Measurements from ENCODE around the gene TMPRSS4. TPM values are rescaled to one million over a fixed set of nuclear protein-coding genes. Genes with fewer than 3 reads are reported as not detected.
A peak's percentile ranks its signal among the peaks of the same experiment; 100 is the strongest.

Gene TMPRSS4
- total RNA-seq, 2 donors from 2014 or later, result 0.19 TPM; not detected in 1

DNA sequence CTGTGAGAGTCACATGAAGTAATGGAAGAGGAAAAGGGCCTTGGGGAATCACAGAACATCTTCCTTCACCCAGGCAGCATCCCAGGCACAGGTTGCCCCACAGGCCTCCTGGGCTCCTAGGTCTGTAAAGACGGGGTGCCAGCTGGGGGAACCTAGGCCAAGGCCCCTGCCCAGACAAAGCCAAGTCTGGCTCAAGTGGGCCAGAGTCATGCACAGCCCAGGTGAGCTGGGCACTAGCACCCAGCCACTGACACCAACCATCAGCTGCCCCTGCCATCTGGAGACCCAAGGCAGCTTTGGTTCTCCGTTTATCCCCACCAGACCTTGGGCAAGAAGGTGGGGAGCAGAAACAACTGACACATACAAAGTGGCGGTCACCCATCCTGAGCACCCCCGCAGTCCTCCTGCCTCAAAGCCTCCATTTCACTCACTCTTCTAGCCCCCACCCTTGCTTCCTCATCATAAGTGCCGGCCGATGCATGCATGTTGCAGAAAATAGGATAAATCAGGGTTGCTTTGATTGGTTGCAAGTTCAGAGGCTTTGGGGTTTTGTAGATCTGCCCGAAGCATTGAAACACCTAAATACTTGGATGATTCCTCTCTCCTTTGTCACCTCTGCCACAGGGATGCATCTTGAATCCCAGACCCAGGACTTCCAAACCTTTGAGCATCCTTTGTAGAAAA lies 26.5 kb upstream of the TMPRSS4 start:
- Mint-ChIP-seq H3K27ac (peak overlapping the region in 1 of 2 donors; percentile 62), H3K4me3 (no peak overlapping the region), H3K36me3 (no peaks in the 10 kb centered on the region), H3K4me1 (ENCODE audit: low read depth in 2 of 2) (peaks cover 43 to 58% of the 10 kb centered on the region in 2 donors), H3K9me3 (no peaks in the 10 kb centered on the region), H3K27me3 (no peaks in the 10 kb centered on the region)
- no peak for ATAC-seq
- DNase-seq (ENCODE audit: low spot score), result no peak

DNA sequence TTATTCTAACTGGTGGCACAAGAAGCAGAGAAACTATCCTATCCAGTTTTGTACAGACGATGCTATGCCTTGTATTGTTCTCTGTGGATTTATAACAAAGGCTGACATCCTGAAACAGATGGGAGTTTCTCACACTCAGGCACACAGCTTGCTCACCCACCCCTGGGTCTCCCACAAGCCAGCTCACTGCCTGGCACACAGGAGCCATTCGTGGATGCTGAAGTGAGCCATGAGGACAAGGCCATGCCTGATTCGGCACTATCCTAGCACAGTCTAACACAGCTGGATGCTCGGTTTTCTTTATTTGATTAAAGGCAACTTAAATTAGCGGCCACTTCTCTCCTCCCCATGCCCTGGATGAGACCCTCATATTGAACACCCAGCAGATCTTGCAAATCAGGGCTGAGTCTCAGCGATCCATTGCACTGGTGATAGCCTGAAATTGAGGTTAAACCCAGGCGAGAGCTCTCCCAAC lies 25.7 kb upstream of the TMPRSS4 start:
- no peak overlapping the region for H3K4me3 Mint-ChIP-seq
- H3K4me1 Mint-ChIP-seq (ENCODE audit: low read depth in 2 of 2), result peaks cover 36 to 50% of the 10 kb centered on the region in 2 donors
- H3K27ac Mint-ChIP-seq, result peak overlapping the region in 1 of 2 donors; percentile 62
- no peaks in the 10 kb centered on the region for H3K36me3 Mint-ChIP-seq
- H3K27me3 Mint-ChIP-seq, result peaks cover 0 to 2% of the 10 kb centered on the region in 2 donors
- ATAC-seq (no peak), DNase-seq (ENCODE audit: low spot score) (no peak)
- H3K9me3 Mint-ChIP-seq, result no peaks in the 10 kb centered on the region

DNA sequence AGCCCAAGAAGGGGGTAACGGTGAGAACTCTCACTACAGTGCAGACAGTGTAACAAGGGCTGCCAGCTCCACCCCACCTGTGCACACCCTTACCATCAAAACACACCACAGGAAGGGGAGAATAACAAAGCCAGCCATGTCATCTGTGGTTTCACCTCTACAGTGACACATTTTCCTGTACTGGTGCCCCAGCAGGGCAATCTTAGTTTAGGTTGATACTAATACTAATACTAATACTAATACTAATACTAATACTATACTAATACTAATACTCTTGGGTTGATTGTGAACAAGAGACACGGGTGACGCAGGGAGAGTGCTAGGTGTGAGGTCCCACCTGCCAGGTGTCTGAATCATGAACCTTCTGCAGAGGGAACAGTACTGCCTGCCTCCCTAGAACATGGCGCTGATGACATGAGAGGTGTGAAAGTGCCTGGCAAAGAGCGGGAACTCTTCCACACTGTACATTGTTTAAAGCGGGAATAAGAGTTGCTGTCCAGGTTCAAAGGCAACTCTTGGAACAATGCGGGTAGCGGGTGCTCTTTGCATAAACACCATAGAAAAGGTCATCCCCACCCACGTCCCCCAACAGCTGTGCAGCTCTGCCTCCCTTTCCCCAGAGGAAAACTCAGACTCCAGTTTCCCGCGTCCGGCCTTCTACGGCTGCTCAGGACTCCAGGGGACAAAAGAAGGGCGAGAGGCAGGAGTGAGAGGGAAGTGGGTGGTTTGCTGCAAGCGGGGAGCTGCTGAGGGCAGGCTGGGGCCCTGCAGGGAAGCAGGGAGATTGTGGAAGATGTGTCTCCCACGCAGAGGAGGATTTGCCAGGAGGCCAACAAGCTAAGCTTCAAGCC lies 25.0 kb upstream of the TMPRSS4 start:
- peaks cover 5 to 7% of the 10 kb centered on the region in 2 donors for H3K27me3 Mint-ChIP-seq
- H3K36me3 Mint-ChIP-seq, result no peaks in the 10 kb centered on the region
- DNase-seq (ENCODE audit: low spot score), result no peak
- peak; percentile 54 to 56 for ATAC-seq
- no peaks in the 10 kb centered on the region for H3K9me3 Mint-ChIP-seq
- no peak overlapping the region for H3K4me3 Mint-ChIP-seq
- peaks cover 33 to 44% of the 10 kb centered on the region in 2 donors for H3K4me1 Mint-ChIP-seq (ENCODE audit: low read depth in 2 of 2)
- peak overlapping the region in 1 of 2 donors; percentile 62 for H3K27ac Mint-ChIP-seq

DNA sequence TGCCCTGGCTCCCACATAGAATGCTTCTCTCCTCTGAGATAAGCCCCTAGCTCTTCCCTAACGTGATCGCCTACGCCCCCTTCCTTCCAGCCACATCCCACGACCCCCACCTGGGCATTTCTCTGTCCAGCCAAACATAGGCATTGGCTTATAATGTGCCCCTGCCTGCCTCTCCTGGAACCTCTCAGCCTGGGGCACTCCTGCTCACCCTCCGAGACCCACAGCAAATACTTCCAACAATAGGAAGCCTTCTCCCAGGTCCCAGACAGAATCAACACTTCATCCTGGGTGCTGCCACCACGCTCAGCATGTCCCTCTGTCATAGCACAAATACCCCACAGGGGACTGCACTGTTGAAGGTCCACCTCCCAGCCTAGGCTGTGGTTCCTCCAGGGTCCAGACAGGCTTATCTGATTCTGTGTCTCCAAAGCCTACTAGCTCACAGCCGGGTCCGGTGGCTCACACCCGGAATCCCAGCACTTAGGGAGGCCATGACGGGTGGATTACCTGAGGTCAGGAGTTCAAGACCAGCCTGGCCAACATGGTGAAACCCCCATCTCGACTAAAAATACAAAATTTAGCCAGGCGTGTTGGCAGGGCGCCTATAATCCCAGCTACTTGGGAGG lies 24.2 kb upstream of the TMPRSS4 start:
- H3K27ac Mint-ChIP-seq, result peak overlapping the region; percentile 56 to 59
- H3K4me3 Mint-ChIP-seq, result no peak overlapping the region
- H3K36me3 Mint-ChIP-seq, result no peaks in the 10 kb centered on the region
- H3K4me1 Mint-ChIP-seq (ENCODE audit: low read depth in 2 of 2), result peaks cover 36 to 38% of the 10 kb centered on the region in 2 donors
- no peaks in the 10 kb centered on the region for H3K9me3 Mint-ChIP-seq
- ATAC-seq (no peak), DNase-seq (ENCODE audit: low spot score) (no peak)
- H3K27me3 Mint-ChIP-seq, result peaks cover 14 to 15% of the 10 kb centered on the region in 2 donors

DNA sequence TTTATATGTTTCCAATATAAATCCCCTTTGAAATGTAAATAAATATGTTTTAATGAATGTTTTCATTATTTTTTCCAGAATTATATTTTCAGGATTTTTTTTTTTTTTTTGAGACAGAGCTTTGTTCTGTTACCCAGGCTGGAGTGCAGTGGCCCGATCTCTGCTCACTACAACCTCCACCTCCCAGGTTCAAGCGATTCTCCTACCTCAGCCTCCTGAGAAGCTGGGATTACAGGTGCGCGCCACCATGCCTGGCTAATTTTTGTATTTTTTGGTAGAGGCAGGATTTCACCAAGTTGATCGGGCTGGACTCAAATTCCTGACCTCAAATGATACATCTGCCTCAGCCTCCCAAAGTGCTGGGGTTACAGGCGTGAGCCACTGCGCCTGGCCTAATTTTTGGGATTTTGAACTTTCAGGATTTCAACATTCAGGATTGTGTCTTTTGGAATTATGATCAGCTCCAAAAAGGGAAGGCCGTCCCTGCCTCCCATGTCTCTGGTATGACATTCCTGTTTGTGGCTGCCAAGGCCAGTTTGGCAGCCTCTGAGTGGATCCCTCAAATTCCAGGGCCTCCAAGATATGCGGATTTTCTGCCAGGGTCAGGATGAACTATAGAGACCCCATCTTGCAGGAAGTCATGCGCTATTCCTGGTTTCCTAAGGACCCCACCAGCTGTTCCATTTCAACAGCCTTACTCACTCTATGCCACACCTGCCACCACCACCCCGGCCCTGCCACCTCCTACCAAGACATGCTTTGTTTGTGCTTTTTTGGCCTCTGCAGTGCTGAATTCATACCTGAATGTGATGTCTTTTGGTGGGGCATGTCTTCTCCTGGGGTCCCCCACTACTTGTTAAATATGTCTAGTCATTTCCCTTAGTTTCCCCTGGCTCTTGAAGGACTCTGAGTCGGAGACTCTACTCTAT lies 21.9 kb upstream of the TMPRSS4 start:
- no peaks in the 10 kb centered on the region for H3K9me3 Mint-ChIP-seq
- no peak overlapping the region for H3K27ac Mint-ChIP-seq

DNA sequence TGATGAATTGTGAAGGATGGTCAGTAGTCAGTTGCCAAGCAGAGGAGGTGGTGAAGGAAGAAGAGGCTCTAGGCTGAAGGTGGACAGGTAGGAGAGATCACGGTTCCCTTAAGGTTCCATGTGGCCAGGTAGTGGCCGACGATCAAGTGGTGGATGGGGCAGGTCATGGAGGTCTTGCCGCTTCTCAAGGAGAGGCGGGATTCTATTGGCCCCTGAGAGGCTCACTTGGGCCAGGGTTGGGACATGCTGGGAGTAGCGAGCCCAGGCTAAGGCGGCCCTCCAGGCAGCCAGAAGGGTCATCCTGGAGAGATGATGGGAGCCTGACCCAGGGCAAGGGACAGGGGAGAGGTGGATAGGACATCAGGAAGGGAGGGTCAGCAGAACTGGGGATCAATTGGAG lies 20.9 kb upstream of the TMPRSS4 start:
- H3K4me1 Mint-ChIP-seq (ENCODE audit: low read depth in 2 of 2), result peaks cover 21 to 33% of the 10 kb centered on the region in 2 donors
- no peak overlapping the region for H3K4me3 Mint-ChIP-seq
- no peak overlapping the region for H3K27ac Mint-ChIP-seq
- ATAC-seq (no peak), DNase-seq (ENCODE audit: low spot score) (no peak)
- peaks cover 15% of the 10 kb centered on the region in 2 donors for H3K27me3 Mint-ChIP-seq
- H3K9me3 Mint-ChIP-seq, result no peaks in the 10 kb centered on the region
- no peaks in the 10 kb centered on the region for H3K36me3 Mint-ChIP-seq

More for the DNA sequence above, 21.9 kb upstream of the TMPRSS4 start:
- peaks cover 15% of the 10 kb centered on the region in 2 donors for H3K27me3 Mint-ChIP-seq
- H3K4me3 Mint-ChIP-seq, result no peak overlapping the region
- no peaks in the 10 kb centered on the region for H3K36me3 Mint-ChIP-seq
- ATAC-seq (no peak), DNase-seq (ENCODE audit: low spot score) (no peak)
- peaks cover 27 to 39% of the 10 kb centered on the region in 2 donors for H3K4me1 Mint-ChIP-seq (ENCODE audit: low read depth in 2 of 2)

DNA sequence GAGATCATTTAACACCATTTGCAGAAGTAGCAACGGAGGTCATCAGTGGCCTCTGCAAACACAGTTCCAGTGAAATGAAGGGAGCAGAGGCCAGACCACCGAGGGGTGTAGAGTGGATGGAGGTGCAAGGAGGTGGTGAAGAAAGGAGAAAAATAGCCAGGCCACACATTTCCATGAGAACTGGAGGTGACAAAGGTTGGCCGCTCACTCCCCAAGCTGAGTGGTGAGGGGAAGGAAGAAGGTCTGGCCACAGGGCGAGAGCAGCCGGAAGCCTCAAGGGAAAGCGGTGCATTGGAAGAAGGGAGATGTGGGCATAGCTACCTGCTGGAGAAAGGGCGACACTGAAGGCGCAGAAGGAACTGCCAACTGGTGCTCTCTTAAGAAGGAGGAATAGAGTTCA lies 20.1 kb upstream of the TMPRSS4 start:
- no peak for DNase-seq (ENCODE audit: low spot score)
- no peaks in the 10 kb centered on the region for H3K36me3 Mint-ChIP-seq

DNA sequence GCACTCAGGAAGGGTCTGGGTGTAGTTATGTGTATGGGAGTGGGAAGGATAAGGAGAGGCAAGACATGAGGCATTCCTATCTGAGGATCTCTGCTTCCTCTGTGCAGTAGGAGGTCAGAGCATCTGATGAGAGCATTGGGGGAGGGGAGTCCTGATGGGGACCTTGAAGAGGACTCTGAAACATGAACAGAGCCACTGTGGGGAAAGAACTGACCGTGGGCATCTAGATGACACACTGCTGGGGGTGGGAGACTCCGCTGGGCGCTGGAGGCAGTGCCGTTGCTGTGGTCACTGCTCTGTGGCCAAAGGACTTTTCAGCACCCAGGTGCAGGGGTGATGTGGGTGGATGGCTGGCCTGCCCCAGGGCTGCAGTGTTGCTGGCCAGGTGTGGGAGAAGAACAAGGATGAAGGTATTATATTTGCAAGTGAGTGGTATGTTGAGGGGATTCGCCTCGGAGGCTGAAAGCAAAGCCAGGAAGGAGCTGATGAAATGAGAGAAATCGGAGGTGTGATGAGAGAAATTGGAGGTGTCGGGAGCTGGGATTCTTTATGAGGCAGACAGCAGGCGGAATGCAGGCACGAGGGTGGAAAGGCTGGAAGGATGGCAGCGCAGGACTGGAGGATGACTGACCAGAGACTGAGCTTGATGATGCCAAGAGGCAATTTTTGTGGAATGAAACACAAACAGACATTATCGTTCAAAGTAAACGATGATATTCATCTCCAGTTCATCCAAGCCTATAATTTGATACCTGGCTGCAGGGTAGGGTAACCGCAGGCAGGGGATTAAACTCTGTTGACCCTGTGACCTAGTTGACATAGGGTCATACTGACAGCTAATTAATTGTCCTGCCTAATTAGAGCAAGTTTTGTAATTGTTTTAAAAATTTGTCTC lies 19.4 kb upstream of the TMPRSS4 start:
- Mint-ChIP-seq H3K4me3 (no peak overlapping the region), H3K36me3 (no peaks in the 10 kb centered on the region), H3K4me1 (ENCODE audit: low read depth in 2 of 2) (peaks cover 7 to 21% of the 10 kb centered on the region in 2 donors), H3K27me3 (peaks cover 15% of the 10 kb centered on the region in 2 donors), H3K9me3 (no peaks in the 10 kb centered on the region), H3K27ac (peak overlapping the region in 1 of 2 donors; percentile 44)
- no peak for DNase-seq (ENCODE audit: low spot score)
- ATAC-seq, result no peak

More for the DNA sequence above, 20.1 kb upstream of the TMPRSS4 start:
- peaks cover 12 to 25% of the 10 kb centered on the region in 2 donors for H3K4me1 Mint-ChIP-seq (ENCODE audit: low read depth in 2 of 2)
- H3K4me3 Mint-ChIP-seq, result no peak overlapping the region
- H3K9me3 Mint-ChIP-seq, result no peaks in the 10 kb centered on the region
- H3K27ac Mint-ChIP-seq, result peak overlapping the region in 1 of 2 donors; percentile 44
- peaks cover 15% of the 10 kb centered on the region in 2 donors for H3K27me3 Mint-ChIP-seq
- no peak for ATAC-seq

DNA sequence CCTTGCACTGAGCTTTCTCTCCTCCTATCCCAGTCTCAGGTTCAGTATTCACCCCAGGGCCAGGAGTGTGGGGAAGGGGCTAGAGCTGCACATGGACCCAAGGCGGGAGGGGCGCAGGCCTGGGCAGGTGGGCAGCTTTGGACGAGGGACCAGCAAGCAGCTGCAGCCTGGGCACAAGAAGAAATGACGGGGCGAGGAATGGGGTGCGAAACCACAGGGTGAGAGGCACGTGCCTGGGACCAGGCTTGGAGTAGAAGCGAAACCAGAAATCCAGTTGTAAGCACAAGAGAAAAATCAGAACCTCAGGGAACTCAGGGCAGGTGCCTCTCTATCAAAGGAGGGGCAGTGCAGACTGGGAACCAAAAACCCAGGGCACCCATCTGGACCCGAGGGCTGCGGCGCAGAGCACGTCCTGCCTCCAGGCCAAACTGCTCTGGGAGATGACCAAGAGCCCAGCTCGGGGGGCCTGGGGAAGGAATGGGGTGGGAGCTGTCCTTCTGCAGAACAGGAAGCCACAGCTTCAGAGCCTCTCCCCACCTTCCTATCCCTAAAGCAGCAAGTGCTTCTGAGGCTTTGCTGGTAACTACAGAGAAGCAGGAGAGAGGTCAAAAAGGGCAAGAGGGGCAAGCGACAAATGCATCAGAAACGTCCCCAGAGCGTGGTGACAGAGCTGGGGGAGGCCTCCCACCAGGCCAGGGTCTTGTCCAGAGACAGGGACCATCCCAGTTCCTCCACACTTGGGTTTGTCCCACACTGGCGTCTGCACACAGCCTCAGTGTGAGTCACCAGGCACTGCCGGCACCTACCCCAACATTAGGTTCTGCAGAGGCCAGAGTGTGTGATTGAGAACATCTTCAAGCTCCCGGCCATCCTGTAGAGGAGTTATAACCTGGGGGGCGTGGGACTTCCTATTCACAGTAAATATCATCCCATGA lies 18.3 kb upstream of the TMPRSS4 start:
- DNase-seq (ENCODE audit: low spot score), result no peak
- H3K27ac Mint-ChIP-seq, result no peak overlapping the region
- ATAC-seq, result peak in 1 of 2 donors; percentile 12

DNA sequence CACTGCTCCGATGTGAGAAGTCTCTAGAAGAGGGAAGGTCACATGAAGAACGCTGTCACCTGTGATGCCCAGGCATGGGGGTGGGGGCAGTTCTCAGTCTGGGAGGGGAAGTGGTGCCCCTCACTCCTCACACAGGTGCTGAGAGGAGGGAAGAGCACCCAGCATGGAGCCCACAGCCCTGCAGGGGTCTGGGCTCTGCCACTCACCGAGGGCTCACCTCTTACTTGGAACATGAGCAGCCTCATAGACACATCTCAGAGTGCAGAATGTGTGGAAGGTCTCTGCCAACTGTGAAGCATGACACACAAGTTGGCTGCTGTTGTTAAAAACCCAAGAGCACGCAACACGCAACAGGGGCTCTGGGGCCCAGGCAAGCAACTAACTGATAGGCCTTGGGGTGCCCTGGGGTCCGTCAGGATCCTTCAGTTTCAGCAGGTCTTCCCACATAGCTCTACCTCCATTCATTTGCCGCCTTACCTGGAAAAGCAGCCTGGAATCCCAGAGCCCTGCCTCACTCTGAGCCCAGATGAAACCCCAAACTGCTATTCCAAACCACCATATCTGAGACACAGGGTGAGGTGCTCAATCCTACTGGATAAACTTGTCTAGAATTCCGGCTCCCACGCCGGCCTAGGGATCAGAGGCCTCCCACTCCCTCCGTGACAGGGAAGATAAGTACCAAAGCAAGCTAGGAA lies 17.5 kb upstream of the TMPRSS4 start:
- Mint-ChIP-seq H3K36me3 (no peaks in the 10 kb centered on the region), H3K4me3 (no peak overlapping the region), H3K27ac (no peak overlapping the region), H3K9me3 (no peaks in the 10 kb centered on the region), H3K27me3 (peaks cover 15% of the 10 kb centered on the region in 2 donors), H3K4me1 (ENCODE audit: low read depth in 2 of 2) (peaks cover 0 to 20% of the 10 kb centered on the region in 2 donors)
- peak in 1 of 2 donors; percentile 29 for ATAC-seq
- no peak for DNase-seq (ENCODE audit: low spot score)

More for the DNA sequence above, 18.3 kb upstream of the TMPRSS4 start:
- H3K27me3 Mint-ChIP-seq, result peaks cover 15% of the 10 kb centered on the region in 2 donors
- no peaks in the 10 kb centered on the region for H3K9me3 Mint-ChIP-seq
- no peak overlapping the region for H3K4me3 Mint-ChIP-seq
- peaks cover 0 to 15% of the 10 kb centered on the region in 2 donors for H3K4me1 Mint-ChIP-seq (ENCODE audit: low read depth in 2 of 2)
- no peaks in the 10 kb centered on the region for H3K36me3 Mint-ChIP-seq

All from natural killer cell treated with Interleukin-12 subunit alpha and Interleukin-12 subunit beta and Interleukin-15 and Interleukin-18, amount 100 ng/mL, for 72 hours (primary cell).